ENCODE measurements around the gene COX7A2.

COX7A2 gene

DNA sequence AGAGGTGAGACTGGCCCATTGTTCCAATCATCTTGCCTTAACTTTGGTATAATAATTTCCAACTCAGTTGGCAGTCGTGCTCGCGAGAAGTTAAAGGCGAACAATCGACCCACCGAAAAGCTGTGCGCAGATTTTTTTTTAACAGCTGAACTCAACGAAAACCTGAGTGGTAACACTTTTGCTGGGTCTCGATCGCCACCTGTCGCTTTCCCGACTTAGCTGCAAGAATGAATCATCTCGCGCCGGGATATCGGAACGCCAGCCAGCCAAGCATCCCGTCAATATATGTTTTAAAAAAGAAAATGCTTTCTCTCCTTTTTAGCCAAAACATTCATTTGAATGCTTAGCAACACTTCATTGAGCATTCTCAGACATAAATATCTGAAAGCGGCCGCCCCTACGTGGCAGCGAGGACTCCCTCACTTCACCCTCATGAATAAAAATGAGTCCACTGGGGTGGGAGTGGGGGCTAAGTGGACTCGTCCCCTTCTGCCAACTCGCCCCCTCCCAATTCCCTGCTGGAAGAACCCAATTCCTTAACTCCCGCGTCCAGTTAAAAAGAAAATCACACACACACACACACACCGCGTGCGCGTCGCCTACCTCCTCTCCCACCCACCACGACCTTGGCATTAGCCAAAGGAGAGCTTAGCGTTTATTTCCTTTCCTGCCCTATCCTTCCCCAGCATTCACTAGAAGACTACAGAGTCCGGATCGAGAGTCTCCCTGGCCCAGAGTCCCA is 39.2 kb downstream of the COX7A2 start:
- intact Hi-C loops (cut with DNase I) = loop anchor here (1.0 kb wide), 1 partner anchor 1113 kb away; no protein-coding TSS in a partner anchor
- peak; percentile 43 to 94 (median 73) for DNase-seq

DNA sequence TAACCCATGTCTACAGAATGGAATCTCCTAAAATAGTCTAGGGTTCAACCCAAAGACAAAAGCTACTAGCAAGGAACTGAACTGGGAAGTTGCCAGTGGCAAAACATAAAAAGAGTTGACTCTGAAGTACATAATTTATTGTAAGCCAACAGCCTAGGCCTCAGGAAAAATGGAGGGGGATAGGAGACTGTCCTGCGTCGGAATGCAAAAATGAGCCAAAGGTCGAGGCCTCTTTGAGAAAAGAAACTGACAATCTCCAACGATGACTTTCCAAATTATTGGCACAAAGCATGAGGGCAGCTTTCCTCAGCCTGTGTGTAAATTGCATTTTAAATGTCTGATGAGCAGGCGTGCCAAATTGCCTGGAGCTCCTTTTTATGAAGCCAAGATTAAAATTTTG is 39.9 kb downstream of the COX7A2 start:
- no peak for DNase-seq
- intact Hi-C loops (cut with DNase I) = loop anchor here (1.0 kb wide), 1 partner anchor 1112 kb away; no protein-coding TSS in a partner anchor

DNA sequence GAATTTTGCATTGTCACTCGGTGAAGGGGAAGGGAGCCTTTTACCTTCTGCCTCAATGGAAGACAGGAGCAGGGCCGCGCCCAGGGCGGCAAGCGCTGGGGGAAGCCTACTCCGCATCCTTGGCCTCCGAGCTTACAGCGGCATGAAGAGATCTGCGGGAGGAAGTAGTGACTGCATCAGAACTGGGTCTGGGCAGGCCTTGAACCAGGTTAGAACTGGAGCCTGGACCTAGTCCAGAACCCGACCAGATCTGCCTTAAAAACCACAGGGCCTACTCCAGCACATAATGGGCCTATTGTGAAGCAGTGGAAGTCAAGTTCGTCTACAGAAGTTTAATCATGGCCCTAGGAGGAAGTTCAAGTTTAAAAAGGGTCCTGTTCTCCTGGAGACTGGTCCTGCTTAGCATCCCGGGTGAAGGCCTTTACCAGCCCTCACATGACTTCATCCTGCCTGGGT is 40.9 kb downstream of the COX7A2 start:
- DNase-seq = no peak
- intact Hi-C loops (cut with DNase I) = no loop called here

DNA sequence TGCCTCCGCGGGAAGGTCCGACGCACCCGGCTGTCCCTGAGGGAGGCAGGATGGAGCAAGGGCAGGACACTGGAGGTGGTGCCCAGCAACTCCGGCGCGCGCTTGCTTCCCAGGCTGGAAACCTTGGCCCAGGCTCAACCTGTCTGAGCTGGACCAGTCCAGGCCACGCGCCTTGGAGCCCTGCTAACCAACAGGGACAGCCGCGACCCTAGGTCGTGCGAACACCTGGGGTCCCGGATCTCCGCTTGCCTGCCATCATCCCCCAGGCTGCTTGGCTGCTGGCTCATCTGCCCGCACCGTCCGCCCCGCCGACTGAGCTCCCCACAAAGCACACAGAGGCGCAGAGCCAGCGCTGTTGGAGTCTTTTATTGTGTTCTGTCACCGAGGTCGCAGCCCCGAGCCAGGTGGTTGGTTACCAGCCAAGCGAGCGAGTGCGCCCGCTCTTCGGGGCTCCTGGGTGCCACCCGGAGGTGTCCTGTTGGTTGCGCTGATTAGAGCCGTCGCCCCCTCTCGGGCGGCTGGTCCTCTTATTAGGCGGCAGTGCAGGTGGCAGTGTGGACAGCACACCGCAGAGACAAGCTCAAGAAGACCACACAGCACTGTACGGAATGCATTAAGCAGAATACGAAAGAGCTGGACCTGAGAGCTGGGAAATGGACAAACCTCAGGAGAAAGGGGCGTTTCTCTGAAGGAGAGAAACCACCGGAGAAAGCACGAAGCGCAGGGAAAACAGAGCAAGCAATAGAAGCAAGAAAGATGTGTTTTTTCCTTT is 41.5 kb downstream of the COX7A2 start:
- DNase-seq = peak in 5 of 10 donors; percentile 23 to 89 (median 78)
- intact Hi-C loops (cut with DNase I) = no loop called here

DNA sequence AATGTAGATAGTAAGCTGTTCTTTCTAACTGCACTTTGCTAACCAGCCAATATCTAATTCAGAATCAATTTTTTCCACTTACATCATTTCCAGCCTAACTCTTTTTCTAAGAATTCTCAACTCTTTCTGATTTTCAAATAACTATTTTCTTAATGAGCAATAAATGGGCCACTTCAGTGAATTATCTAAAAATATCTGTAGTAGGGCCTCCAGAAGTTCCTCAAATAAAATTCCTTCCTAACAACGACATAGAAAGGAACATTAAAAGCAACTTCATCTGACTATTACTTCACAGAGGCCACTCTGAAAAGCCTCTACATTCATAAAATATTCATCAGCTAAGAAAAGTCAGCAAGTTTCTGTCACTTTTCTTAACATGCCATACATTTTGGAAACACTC is 42.6 kb downstream of the COX7A2 start:
- DNase-seq = no peak
- intact Hi-C loops (cut with DNase I) = no loop called here

DNA sequence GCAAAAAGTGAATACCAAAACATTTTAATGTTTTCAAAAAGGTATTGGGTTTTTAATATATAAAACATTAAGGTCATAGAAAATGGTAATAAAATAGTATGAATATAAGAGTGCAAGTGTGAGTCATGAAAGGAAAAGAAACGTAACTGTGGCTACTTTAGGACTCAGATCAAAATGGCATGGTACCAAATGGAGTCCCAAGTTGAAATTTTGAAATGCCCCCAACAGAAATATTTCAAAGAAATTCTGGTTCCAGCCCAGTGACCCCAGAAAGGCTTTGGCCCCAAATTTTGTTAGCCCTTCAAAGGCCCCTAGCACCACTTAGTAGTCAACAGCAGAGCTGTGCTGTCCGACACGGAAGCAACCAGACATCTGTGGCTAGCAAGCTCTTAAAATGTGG is 43.7 kb downstream of the COX7A2 start:
- no peak for DNase-seq
- intact Hi-C loops (cut with DNase I) = no loop called here

DNA sequence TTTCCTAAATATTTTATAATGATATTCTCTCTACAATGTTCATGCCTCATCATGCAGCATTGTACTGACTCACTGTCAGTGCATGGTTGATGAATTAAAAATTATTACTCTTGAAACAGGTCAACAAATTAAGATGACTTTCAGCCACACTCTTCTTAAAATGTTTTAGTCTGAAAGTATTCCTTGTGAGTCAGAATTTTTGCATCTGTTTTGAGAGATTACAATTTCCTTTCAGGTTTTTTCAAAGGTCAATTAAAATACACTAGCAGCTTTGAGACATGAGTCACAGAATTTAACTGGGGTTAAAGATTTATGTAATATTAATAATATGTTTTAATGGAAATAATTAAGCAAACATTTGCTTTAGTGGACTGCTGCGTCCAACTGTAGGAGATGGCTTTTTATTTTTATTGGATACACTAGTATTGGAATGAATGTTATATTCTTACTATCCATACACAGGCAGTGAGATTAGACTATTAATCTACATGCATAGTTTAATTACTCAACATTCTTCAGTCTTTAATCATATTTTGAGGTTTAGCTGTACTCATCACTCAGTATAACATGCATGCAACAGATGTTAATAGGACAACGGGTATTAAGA is 47.4 kb downstream of the COX7A2 start:
- intact Hi-C loops (cut with DNase I) = no loop called here
- no peak for DNase-seq

DNA sequence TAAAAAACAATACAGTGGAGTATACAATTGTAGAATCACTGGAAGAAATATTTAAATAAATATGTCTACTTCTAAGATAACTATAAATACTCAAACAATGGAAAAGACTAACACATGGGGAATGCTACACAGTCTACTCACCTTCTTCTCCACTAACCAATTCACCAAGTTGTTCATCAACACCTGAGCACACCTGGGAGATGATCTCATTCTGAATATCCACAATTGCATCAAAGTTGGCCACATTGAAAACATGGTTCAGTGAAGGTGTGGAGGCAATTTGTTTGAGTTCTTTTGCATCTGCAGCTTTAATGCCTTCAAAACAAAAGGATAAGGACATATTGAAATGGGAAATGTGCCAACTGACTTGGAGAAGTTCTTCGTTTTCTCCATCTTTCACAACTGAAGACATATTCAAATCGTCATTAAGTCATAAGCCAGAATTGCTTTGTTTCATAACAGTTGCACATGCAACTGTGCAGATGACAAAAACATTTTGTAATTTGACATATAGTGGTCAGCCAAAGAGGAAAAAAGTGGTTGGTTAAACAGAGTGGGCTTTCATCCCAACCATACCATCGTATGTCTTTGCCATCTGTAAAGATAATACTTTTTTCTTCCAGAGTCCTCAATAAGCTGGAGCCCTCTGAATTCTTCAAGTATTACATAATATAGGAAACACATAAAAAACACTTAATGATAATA is 55.2 kb downstream of the COX7A2 start:
- DNase-seq = no peak
- intact Hi-C loops (cut with DNase I) = no loop called here
